Stimulated activated CD4-positive, alpha-beta T cell treated with anti-CD3 and anti-CD28 coated beads, TNF-alpha, amount 100 ng/mL, for 1 hour (primary cell): ENCODE measurements around the gene SH3GL3.

Experiments
- DNase-seq, 3 donors: peaks; one replicate each; pipeline ENCODE4 v3.0.0-alpha.2; 2020; ENCODE audit warnings: low read depth in 3 of 3, low spot score in 1 of 3

Gene SH3GL3

GRCh38 chr15:83565138-83565537, 118.0 kb downstream of the SH3GL3 start:
- DNase-seq, result no peak

- no peak for DNase-seq
These were observed 118.5 kb downstream of the SH3GL3 start for GRCh38 chr15:83565553-83566159.

GRCh38 chr15:83567318-83567717, 120.2 kb downstream of the SH3GL3 start:
- no peak for DNase-seq

GRCh38 chr15:83569341-83569740, 122.2 kb downstream of the SH3GL3 start:
- DNase-seq, result no peak

- DNase-seq, result no peak
These were observed 123.6 kb downstream of the SH3GL3 start for GRCh38 chr15:83570756-83571155.

- DNase-seq, result no peak
These were observed 124.9 kb downstream of the SH3GL3 start for GRCh38 chr15:83571820-83572707.

- DNase-seq, result no peak
These were observed 127.2 kb downstream of the SH3GL3 start for GRCh38 chr15:83574345-83574744.

GRCh38 chr15:83578691-83579090, 131.6 kb downstream of the SH3GL3 start:
- DNase-seq, result no peak

- DNase-seq, result no peak
These were observed 134.2 kb downstream of the SH3GL3 start for GRCh38 chr15:83581381-83581780.

- DNase-seq, result no peak
These were observed 135.2 kb downstream of the SH3GL3 start for GRCh38 chr15:83582381-83582780.

- DNase-seq, result no peak
These were observed 138.6 kb downstream of the SH3GL3 start for GRCh38 chr15:83585601-83586335.

- no peak for DNase-seq
These were observed 139.9 kb downstream of the SH3GL3 start for GRCh38 chr15:83587091-83587490.

- no peak for DNase-seq
These were observed 141.3 kb downstream of the SH3GL3 start for GRCh38 chr15:83588441-83588840.

- DNase-seq, result no peak
These were observed 145.4 kb downstream of the SH3GL3 start for GRCh38 chr15:83592370-83593040.

GRCh38 chr15:83595191-83595590, 148.1 kb downstream of the SH3GL3 start:
- DNase-seq, result no peak

GRCh38 chr15:83598031-83598430, 150.9 kb downstream of the SH3GL3 start:
- DNase-seq, result no peak

GRCh38 chr15:83602021-83602420, 154.9 kb downstream of the SH3GL3 start:
- no peak for DNase-seq

GRCh38 chr15:83604549-83604948, 157.4 kb downstream of the SH3GL3 start:
- DNase-seq, result no peak

- DNase-seq, result no peak
These were observed 158.2 kb downstream of the SH3GL3 start for GRCh38 chr15:83605111-83605945.

GRCh38 chr15:83610132-83610531, 163.0 kb downstream of the SH3GL3 start:
- no peak for DNase-seq
